Mucosa of gallbladder (tissue), 1 donor: Measurements from ENCODE around the gene SNHG17. TPM values are rescaled to one million over a fixed set of nuclear protein-coding genes. Genes with fewer than 3 reads are reported as not detected.
"Not testable (repeated sequence)": the region's sequence is repeated elsewhere in the genome, so short reads cannot be mapped to it uniquely, and the experiment has no call there.

Experiments used
- DNase-seq: peaks from one replicate; pipeline ENCODE4 v3.0.0-alpha.2; 2020; ENCODE audit warnings: low spot score
- total RNA-seq: library from RNA; stranded (reverse); gene quantifications from one replicate; pipeline ENCODE4 v1.2.1, GENCODE V29; 2021
- donor health status: DM: no; HTN: no; CAD: no.

Gene SNHG17
- total RNA-seq, result 15.1 TPM

GRCh38 chr20:38434770-38435554 lies at the start of gene SNHG17:
SNHG17 (minus strand) TSS chr20:38435328.
- DNase-seq, result peak; percentile 91

- no peak for DNase-seq
Measured at GRCh38 chr20:38479596-38479995, 44.5 kb upstream of the SNHG17 start.

- no peak for DNase-seq
Measured at GRCh38 chr20:38477747-38478146, 42.6 kb upstream of the SNHG17 start.

- DNase-seq, result no peak
Measured at GRCh38 chr20:38473367-38473795, 38.3 kb upstream of the SNHG17 start.

GRCh38 chr20:38472513-38473366 lies 37.6 kb upstream of the SNHG17 start, which contains the start of gene RALGAPB:
RALGAPB (plus strand) TSS chr20:38472843; CDS start chr20:38488433, 15,590 bp downstream.
- peak; percentile 99 for DNase-seq

- no peak for DNase-seq
Measured at GRCh38 chr20:38471987-38472512, 36.9 kb upstream of the SNHG17 start.

- no peak for DNase-seq
Measured at GRCh38 chr20:38471245-38471644, 36.1 kb upstream of the SNHG17 start.

GRCh38 chr20:38466983-38467382 lies 31.9 kb upstream of the SNHG17 start:
- DNase-seq, result no peak

- no peak for DNase-seq
Measured at GRCh38 chr20:38466171-38466570, 31.0 kb upstream of the SNHG17 start.

- not testable (repeated sequence) for DNase-seq
Measured at GRCh38 chr20:38461569-38461968, 26.4 kb upstream of the SNHG17 start.

GRCh38 chr20:38461167-38461566 lies 26.0 kb upstream of the SNHG17 start:
- not testable (repeated sequence) for DNase-seq

- DNase-seq, result not testable (repeated sequence)
Measured at GRCh38 chr20:38460631-38461030, 25.5 kb upstream of the SNHG17 start.

- peak; percentile 63 for DNase-seq
Measured at GRCh38 chr20:38460040-38460623, 25.0 kb upstream of the SNHG17 start.

- DNase-seq, result no peak
Measured at GRCh38 chr20:38458314-38458713, 23.2 kb upstream of the SNHG17 start.

GRCh38 chr20:38454556-38455473 lies 19.7 kb upstream of the SNHG17 start:
- DNase-seq, result no peak

- DNase-seq, result no peak
Measured at GRCh38 chr20:38453941-38454340, 18.8 kb upstream of the SNHG17 start.

- no peak for DNase-seq
Measured at GRCh38 chr20:38452880-38453624, 17.9 kb upstream of the SNHG17 start.

- no peak for DNase-seq
Measured at GRCh38 chr20:38450412-38450975, 15.4 kb upstream of the SNHG17 start.

- no peak for DNase-seq
Measured at GRCh38 chr20:38449046-38449445, 13.9 kb upstream of the SNHG17 start.
